SK-N-SH treated with all-trans-retinoic acid at 6 μM for 48 hours (cell line): ENCODE results near the gene SNCB.

Experiments used
- ARNTL ChIP-seq: fragments of 450-650 bp; formaldehyde crosslinking; IDR thresholded peaks from 2 replicates; pipeline ENCODE4 v1.5.0; 2020; ENCODE audit warnings: low read depth, mild to moderate bottlenecking, moderate library complexity, borderline replicate concordance
- CREB5 ChIP-seq: fragments of 250-450 bp; sonication (Bioruptor Pico); IDR thresholded peaks from 2 replicates; pipeline ENCODE4 v1.5.1; 2020; ENCODE audit warnings: low read depth, mild to moderate bottlenecking, moderate library complexity
- GLIS3 ChIP-seq: fragments of 250-450 bp; sonication (Bioruptor Pico); IDR thresholded peaks from 2 replicates; pipeline ENCODE4 v1.5.0; 2020; ENCODE audit warnings: mild to moderate bottlenecking, moderate library complexity
- PATZ1 ChIP-seq: fragments of 250-450 bp; sonication (Bioruptor Pico); IDR thresholded peaks from 2 replicates; pipeline ENCODE4 v1.8.0; 2020; ENCODE audit warnings: mild to moderate bottlenecking, moderate library complexity, borderline replicate concordance
- PPARA ChIP-seq: fragments of 250-450 bp; sonication (Bioruptor Pico); IDR thresholded peaks from 2 replicates; pipeline ENCODE4 v1.5.0; 2020; ENCODE audit warnings: mild to moderate bottlenecking, borderline replicate concordance
- SNAI2 ChIP-seq: fragments of 250-450 bp; sonication (Bioruptor Pico); IDR thresholded peaks from 2 replicates; pipeline ENCODE4 v1.5.0; 2020; ENCODE audit warnings: mild to moderate bottlenecking, moderate library complexity
- TCF4 ChIP-seq: fragments of 250-450 bp; sonication (Bioruptor Pico); IDR thresholded peaks from 2 replicates; pipeline ENCODE4 v1.8.0; 2021; ENCODE audit warnings: mild to moderate bottlenecking, moderate library complexity, borderline replicate concordance
- ZNF565 ChIP-seq: fragments of 450-650 bp; formaldehyde crosslinking; conservative IDR thresholded peaks from 2 replicates; pipeline ENCODE4 v1.5.0; 2020; ENCODE audit warnings: low read depth, mild to moderate bottlenecking, moderate library complexity
- ZNF70 ChIP-seq: fragments of 450-650 bp; formaldehyde crosslinking; IDR thresholded peaks from 2 replicates; pipeline ENCODE4 v1.5.0; 2020; ENCODE audit warnings: mild to moderate bottlenecking, moderate library complexity
- TF ChIP-seq, protein P1 (sequence below): fragments of 250-450 bp; sonication (Bioruptor Pico); IDR thresholded peaks from 2 replicates; pipeline ENCODE4 v1.5.0; 2020; ENCODE audit warnings: mild to moderate bottlenecking, moderate library complexity

GRCh38 chr5:176676361-176676824 is 46.1 kb upstream of the SNCB start:
- TF ChIP-seq ZNF70 (CRISPR knock-in tag) (no peak), SNAI2 (CRISPR knock-in tag) (no peak), PATZ1 (CRISPR knock-in tag) (no peak), CREB5 (CRISPR knock-in tag) (no peak), ARNTL (CRISPR knock-in tag) (no peak), PPARA (CRISPR knock-in tag) (no peak), GLIS3 (CRISPR knock-in tag) (no peak), TCF4 (CRISPR knock-in tag) (no peak), ZNF565 (CRISPR knock-in tag) (no peak)
- TF ChIP-seq, protein P1, sequence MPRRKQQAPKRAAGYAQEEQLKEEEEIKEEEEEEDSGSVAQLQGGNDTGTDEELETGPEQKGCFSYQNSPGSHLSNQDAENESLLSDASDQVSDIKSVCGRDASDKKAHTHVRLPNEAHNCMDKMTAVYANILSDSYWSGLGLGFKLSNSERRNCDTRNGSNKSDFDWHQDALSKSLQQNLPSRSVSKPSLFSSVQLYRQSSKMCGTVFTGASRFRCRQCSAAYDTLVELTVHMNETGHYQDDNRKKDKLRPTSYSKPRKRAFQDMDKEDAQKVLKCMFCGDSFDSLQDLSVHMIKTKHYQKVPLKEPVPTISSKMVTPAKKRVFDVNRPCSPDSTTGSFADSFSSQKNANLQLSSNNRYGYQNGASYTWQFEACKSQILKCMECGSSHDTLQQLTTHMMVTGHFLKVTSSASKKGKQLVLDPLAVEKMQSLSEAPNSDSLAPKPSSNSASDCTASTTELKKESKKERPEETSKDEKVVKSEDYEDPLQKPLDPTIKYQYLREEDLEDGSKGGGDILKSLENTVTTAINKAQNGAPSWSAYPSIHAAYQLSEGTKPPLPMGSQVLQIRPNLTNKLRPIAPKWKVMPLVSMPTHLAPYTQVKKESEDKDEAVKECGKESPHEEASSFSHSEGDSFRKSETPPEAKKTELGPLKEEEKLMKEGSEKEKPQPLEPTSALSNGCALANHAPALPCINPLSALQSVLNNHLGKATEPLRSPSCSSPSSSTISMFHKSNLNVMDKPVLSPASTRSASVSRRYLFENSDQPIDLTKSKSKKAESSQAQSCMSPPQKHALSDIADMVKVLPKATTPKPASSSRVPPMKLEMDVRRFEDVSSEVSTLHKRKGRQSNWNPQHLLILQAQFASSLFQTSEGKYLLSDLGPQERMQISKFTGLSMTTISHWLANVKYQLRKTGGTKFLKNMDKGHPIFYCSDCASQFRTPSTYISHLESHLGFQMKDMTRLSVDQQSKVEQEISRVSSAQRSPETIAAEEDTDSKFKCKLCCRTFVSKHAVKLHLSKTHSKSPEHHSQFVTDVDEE (CRISPR knock-in tag), result no peak
